Right cardiac atrium (tissue), 5 donors: ENCODE measurements around the gene SWT1. TPM values are rescaled to one million over a fixed set of nuclear protein-coding genes. Genes with fewer than 3 reads are reported as not detected.
"Not testable (repeated sequence)": the region's sequence is repeated elsewhere in the genome, so short reads cannot be mapped to it uniquely, and the experiment has no call there.

Source experiments
- ATAC-seq, 2 donors: fragments of 200-7000 bp; cut with Tn5 transposase; one replicate each; pipeline versions ENCODE4 v1.8.0 to v1.9.1; 2020; ENCODE audit warnings: moderate library complexity in 2 of 2, mild to moderate bottlenecking in 1 of 2
- DNase-seq, 3 donors: peaks; one replicate each; pipeline ENCODE4 v3.0.0-alpha.2; 2020
- H3K27ac ChIP-seq: one replicate; pipeline ENCODE4 v1.5.1; 2013; ENCODE audit warnings: mild to moderate bottlenecking, low read length, control low read depth, moderate library complexity
- H3K27me3 ChIP-seq: one replicate; pipeline ENCODE4 v1.6.1; 2013; ENCODE audit not compliant: control insufficient read depth, insufficient read depth
- H3K4me1 ChIP-seq: one replicate; pipeline ENCODE4 v1.6.1; 2013; ENCODE audit warnings: low read length; ENCODE audit not compliant: control insufficient read depth, insufficient read depth
- H3K4me3 ChIP-seq: one replicate; pipeline ENCODE4 v1.5.1; 2013; ENCODE audit warnings: low read length, control low read depth
- H3K9me3 ChIP-seq: one replicate; pipeline ENCODE4 v1.6.1; 2013; ENCODE audit warnings: low read length; ENCODE audit not compliant: control insufficient read depth
- WGBS: extraction: QIAGEN DNeasy Blood & Tissue Kit; methylation state at CpG from one replicate; pipeline ENCODE4 v1.1.7; 2013; 5-methylcytosine and 5-hydroxymethylcytosine counted together
- intact Hi-C, 4 donors: fragments of 100-400 bp; cut with DNase I; formaldehyde crosslinking; loops; one replicate each; pipeline versions ENCODE4 v1.11.0 to v1.14.0; 2022 to 2023
- polyA plus RNA-seq: library from polyadenylated mRNA; stranded (reverse); fragments of 200-250 nt; gene quantifications from one replicate; pipeline ENCODE4 v1.2.3, GENCODE V29; 2013
- total RNA-seq, 4 donors: library from RNA; stranded (reverse); fragmentation: NEBNext Ultra II Directional; extraction: Animal tissue kit (Norgen Biotek cat#: 25700); gene quantifications; one replicate each; pipeline ENCODE4 v1.2.1, GENCODE V29; 2021
- donor health status: healthy with polysubstance abuse.
- donor health status: DM: no; HTN: yes; CAD: no.
- donor health status: DM: no; HTN: no; CAD: no.
- donor health status: DM: no; HTN: yes; CAD: no; lungs with severe emphysema.
- donor health status: DM: yes; HTN: yes; CAD: no.

SWT1 gene
- total and polyA plus RNA-seq, 5 donors = 1.9 to 7.7 (median 6.4) TPM

DNA sequence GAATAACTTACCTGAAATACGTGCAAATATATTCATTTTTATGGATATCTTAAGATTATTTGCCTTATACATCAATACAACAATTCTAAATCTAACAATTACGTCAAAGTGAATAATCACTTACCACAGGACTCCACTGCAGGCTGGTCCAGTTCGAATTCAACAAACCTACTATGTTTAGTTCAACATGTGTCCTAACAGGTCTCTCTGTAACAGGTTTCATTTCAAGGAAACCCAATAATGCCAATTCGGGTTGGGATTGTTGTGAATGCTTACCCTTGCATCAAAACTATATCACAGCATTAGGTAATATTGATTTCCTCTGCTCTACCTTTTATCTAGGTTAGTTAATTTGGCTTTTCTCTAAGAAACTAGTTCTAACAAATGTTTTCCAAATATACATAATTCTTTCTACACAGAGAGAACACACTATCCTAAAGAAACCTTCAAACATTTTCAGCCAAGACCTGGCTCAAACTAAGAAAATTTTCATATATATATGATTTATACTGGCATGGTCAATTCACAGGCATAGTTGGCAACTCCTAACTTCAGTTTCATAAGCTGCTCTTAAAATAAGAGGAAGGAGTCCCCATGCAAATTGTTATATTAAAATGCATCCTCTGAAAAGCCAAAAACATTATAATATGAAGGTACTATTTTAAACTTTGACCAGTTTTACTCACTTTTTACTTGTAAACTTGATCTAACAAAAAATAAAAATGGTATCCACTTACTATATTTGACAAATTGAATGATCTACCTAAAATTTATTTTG is 155.6 kb downstream of the SWT1 start:
- Histone ChIP-seq H3K4me1 (peaks cover 4% of the 10 kb centered on the region), H3K4me3 (no peak overlapping the region), H3K27me3 (no peaks in the 10 kb centered on the region), H3K9me3 (no peaks in the 10 kb centered on the region), H3K27ac (no peak overlapping the region)
- DNase-seq (no peak), ATAC-seq (no peak)
- intact Hi-C loops = loop anchor here in 1 of 4 donors (10.0 kb wide), 1 partner anchor 362 kb away; no protein-coding TSS in a partner anchor
- WGBS = 66% methylated on average over 4 of the region's 4 CpGs

DNA sequence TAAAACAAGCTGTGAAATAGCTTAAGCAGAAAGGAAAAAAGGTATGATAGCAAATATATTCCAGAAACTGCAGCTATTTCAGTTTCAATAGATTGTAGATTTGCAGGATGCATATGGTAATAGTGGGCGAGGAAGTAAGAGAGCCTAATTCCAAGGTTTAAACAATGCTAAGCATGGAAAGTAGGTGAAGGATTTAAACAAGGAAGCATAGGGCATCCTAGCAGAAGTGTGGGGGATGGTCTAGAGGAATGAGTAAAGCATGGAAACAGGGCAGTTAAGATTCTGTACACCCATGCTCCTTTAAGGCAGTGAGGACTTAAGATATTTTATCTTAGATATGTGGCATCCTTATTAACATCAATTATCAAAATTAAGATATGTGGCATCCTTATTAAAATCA is 157.4 kb downstream of the SWT1 start:
- DNase-seq = no peak
- Histone ChIP-seq H3K27me3 (no peaks in the 10 kb centered on the region), H3K27ac (no peak overlapping the region), H3K4me3 (peak overlapping the region; percentile 31), H3K4me1 (peaks cover 4% of the 10 kb centered on the region), H3K9me3 (no peaks in the 10 kb centered on the region)
- intact Hi-C loops = loop anchor here in 1 of 4 donors (10.0 kb wide), 1 partner anchor 360 kb away; no protein-coding TSS in a partner anchor
- WGBS = 31% methylated on average over 1 of the region's 1 CpG
- no peak for ATAC-seq

DNA sequence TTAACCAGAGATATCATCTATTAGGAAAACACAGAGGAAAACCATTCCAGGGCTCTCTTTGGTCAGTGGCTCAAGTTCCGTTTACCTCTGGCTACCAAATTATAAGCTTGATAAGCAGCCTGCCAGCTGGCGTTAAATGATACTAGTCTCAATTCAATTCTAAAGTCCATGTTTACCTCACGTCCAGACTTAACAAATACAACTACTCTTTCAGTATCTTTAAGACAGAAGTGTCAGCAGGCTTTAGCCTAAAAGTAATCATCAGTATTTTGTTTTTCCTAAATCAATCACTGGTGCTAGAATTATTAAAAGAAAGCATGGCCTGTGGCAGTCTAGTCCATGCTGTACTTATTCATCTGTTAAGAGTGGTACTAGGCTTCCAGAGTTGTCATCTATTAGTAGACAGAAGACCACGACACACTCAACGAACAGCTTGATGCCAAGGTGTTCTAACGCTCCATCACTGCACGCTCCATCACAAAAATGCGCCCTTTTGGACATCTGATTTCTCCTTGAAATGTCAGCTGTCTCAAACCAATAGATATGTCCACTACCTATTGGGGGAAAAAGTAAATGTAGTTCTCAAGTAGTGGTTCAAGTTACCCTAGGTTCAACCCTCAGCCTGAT is 158.6 kb downstream of the SWT1 start:
- WGBS = 4% methylated on average over 8 of the region's 8 CpGs
- Histone ChIP-seq H3K27ac (peak overlapping the region; percentile 36), H3K9me3 (no peaks in the 10 kb centered on the region), H3K27me3 (no peaks in the 10 kb centered on the region), H3K4me1 (peaks cover 2% of the 10 kb centered on the region), H3K4me3 (peak overlapping the region; percentile 64)
- intact Hi-C loops = loop anchor here in 2 of 4 donors (5.0 to 10.0 kb wide), 3 partner anchors 158 to 359 kb away; partner anchors contain the start of genes SWT1 (in 1 of the 2) and TRMT1L (in 1 of the 2)
- no peak for ATAC-seq
- no peak for DNase-seq

DNA sequence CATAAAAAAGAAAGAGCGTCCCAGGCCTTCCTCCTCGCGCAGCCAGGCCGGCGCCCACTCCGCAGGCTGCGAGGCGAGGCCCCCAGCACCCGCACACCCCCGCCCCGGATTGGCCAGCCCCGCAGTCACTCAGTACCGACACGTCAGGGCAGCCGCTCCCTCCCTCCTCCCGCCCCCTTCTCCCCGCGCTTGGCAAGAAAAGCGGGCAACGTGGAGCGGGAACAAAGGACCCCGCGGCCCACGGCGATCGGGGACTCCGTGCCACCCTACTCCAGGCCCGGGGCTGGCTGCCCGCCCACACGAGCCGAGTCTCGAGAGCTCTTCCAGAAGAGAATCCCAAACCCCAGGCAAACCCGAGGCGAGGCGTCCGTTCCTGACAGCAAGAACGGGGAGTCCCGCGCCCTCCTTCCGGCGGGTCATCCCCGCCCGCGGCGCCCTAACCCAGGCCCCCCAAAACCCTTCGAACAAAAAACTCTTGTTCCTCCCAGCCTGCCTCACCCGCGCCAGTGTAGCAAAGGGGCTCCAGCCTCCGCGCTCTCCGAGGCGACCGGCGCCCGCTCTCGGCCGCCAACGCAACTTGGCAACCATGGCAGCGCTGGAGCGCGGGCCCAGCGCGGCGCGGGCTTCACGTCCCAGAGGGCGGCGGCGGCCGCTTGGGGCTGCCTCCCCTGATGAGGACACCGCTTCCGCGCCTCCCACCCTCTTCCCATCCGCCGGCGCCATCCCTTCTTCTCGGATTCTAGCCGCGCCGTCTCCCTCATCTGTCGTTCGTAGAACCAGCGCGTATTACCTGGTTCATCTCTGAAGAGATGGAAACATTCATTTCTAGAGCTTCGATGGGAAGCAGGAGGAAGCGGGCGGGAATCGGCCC is 159.4 kb downstream of the SWT1 start:
- intact Hi-C loops = loop anchor here in 2 of 4 donors (5.0 to 10.0 kb wide), 3 partner anchors 159 to 358 kb away; partner anchors contain the start of genes SWT1 (in 1 of the 2) and TRMT1L (in 1 of the 2)
- peak; percentile 94 for ATAC-seq
- peak; percentile 96 to 99 (median 98) for DNase-seq
- Histone ChIP-seq H3K9me3 (no peaks in the 10 kb centered on the region), H3K27ac (peak overlapping the region; percentile 86), H3K27me3 (no peaks in the 10 kb centered on the region), H3K4me1 (peaks cover 2% of the 10 kb centered on the region), H3K4me3 (peak overlapping the region; percentile 64)
- WGBS = under 1% methylated on average over 88 of the region's 88 CpGs

DNA sequence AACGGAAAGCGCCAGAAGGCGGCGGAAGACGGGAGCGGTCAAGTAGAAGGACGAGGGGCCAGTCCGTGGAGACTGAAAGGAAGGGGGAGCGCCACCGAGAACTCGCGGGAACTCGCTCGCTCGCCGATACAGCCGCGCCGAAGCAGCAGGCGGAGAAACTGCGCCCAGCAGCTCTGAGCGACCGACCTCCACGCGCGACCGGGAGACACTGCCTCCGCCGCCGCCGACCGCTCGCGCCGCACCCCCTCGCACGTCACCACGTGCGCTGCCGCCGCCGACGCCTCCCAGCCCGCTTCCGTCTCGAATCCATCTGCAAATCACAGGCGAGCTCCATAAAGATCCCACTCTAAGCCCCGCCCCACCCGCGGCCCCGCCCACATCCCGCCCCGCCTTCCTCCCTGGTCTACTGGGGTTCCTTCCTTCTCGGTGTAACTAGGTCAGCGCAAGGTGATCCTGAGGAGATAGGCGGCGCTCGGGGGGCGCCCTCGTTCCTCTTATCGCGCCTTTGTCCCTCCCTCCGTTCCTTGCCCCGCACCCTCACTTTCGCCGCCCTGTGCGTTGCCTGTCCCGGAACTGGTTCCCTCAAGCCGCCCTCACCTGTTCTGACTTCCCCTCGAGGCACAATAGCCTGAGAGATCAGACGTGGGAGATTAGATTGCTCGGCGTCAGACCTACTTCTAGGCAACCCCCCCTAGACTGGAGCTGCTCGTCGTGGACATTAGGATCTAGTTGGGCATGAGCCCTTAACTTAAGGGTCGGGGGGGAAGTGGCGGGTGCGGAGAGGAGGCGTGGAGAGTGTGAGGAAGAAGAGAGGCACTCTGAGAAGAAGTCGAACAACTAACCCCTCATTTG is 160.3 kb downstream of the SWT1 start, which contains the start of gene IVNS1ABP:
Gene IVNS1ABP, minus strand, starts transcription at position 210 of the 852 bp plus-strand sequence. CDS start 7,750 bp downstream, outside the sequence.
- Histone ChIP-seq H3K4me1 (no peaks in the 10 kb centered on the region), H3K27me3 (no peaks in the 10 kb centered on the region), H3K27ac (peak within 1 kb of the TSS; percentile 92), H3K4me3 (peak within 1 kb of the TSS; percentile 64), H3K9me3 (no peaks in the 10 kb centered on the region)
- intact Hi-C loops = loop anchor here in 2 of 4 donors (5.0 to 10.0 kb wide), 3 partner anchors 160 to 358 kb away; partner anchors contain the start of genes SWT1 (in 1 of the 2) and TRMT1L (in 1 of the 2)
- ATAC-seq (peak; percentile 94 to 95), DNase-seq (peak; percentile 95 to 98 (median 97))
- under 1% methylated on average over 80 of the region's 80 CpGs for WGBS

DNA sequence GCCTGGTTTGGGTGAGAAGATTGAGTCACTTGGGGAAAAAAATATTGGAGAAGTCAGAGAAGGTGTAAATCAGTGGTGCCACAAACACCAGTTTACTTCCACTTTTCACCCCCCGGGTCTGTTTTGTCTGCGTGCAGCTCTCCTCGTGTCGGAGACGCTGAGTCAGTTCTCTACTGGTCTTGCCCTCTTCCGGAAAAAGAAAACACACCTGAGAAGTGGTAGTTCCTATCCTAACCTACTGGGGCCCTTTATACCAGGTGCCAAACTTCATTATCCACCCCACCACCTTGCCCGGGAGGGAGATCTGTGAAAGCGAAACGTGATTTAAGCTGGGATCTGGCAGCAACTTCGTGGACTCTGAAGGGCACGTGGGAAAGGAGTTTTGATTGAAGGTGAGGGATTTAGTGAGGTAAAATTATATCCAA is 160.9 kb downstream of the SWT1 start:
- Histone ChIP-seq H3K4me3 (peak overlapping the region; percentile 64), H3K27ac (peak overlapping the region; percentile 92), H3K4me1 (no peaks in the 10 kb centered on the region), H3K27me3 (no peaks in the 10 kb centered on the region), H3K9me3 (no peaks in the 10 kb centered on the region)
- intact Hi-C loops = loop anchor here in 2 of 4 donors (5.0 to 10.0 kb wide), 3 partner anchors 161 to 357 kb away; partner anchors contain the start of genes SWT1 (in 1 of the 2) and TRMT1L (in 1 of the 2)
- DNase-seq = peak in 1 of 3 donors; percentile 49
- peak in 1 of 2 donors; percentile 1 for ATAC-seq
- WGBS = 18% methylated on average over 11 of the region's 11 CpGs

DNA sequence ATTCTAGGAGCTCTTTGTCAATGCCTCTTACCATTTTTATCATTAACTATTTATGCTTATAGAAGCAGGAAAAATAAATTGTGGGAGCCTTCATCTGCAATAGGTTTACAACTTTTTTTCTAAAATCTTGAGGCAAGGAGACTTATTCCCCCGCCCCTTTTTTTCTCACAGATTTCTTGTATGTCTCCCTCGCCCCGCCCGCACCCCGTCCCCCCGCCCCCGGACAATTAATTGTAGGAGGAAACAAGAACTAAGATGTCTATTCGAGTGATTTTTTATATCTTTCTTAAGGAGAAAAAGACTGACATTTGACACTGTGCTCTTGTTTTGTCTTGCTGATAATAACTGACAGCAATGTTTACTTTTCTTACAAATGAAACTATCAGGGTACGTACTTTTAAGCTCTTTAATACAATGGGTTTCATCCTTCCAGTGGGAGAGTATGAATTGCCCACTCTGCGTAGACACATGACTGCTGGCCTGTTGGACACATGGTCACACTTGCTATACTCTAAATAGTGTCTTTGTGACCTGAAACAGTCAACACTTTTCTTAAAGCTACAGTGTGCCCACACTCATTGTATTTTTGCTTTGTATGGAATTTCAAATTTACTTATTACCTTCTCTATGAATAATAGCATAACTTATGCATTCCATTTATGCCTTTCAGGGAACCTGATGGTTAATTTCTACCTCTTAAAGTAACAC is 161.6 kb downstream of the SWT1 start:
- Histone ChIP-seq H3K9me3 (no peaks in the 10 kb centered on the region), H3K4me1 (no peaks in the 10 kb centered on the region), H3K27me3 (no peaks in the 10 kb centered on the region), H3K27ac (no peak overlapping the region), H3K4me3 (no peak overlapping the region)
- ATAC-seq (no peak), DNase-seq (no peak)
- 54% methylated on average over 10 of the region's 10 CpGs for WGBS
- intact Hi-C loops = loop anchor here in 2 of 4 donors (5.0 to 10.0 kb wide), 3 partner anchors 161 to 356 kb away; partner anchors contain the start of genes SWT1 (in 1 of the 2) and TRMT1L (in 1 of the 2)

DNA sequence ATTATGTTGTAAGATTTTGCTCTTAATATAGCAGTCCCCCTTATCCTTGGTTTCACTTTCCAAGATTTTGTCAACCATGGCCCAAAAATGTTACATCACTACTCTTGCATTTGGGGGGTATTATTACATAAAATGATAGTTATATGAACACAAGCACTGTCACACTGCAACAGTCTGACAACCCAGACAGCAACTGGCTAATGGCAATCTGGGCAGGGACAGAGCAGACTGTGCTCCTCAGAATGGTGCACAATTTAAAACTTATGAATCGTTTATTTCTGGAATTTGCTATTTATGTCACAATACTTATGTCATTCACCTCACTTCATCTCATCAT is 162.1 kb downstream of the SWT1 start:
- Histone ChIP-seq H3K27ac (no peak overlapping the region), H3K9me3 (no peaks in the 10 kb centered on the region), H3K4me3 (no peak overlapping the region), H3K4me1 (no peaks in the 10 kb centered on the region), H3K27me3 (no peaks in the 10 kb centered on the region)
- WGBS = 36% methylated on average over 1 of the region's 1 CpG
- DNase-seq = no peak
- intact Hi-C loops = loop anchor here in 2 of 4 donors (5.0 to 10.0 kb wide), 3 partner anchors 162 to 356 kb away; partner anchors contain the start of genes SWT1 (in 1 of the 2) and TRMT1L (in 1 of the 2)
- ATAC-seq = no peak

DNA sequence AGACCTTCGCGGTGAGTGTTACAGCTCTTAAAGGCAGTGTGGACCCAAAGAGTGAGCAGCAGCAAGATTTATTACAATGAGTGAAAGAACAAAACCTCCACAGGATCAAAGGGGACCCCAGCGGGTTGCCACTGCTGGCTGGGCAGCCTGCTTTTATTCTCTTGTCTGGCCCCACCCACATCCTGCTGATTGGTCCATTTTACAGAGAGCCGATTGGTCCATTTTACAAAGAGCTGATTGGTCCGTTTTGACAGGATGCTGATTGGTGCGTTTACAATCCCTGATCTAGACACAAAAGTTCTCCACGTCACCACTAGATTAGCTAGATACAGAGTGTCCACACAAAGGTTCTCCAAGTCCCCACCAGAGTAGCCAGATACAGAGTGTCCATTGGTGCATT is 164.1 kb downstream of the SWT1 start:
- H3K4me1 ChIP-seq, intact Hi-C loops, DNase-seq, ATAC-seq, H3K9me3 ChIP-seq, H3K27me3 ChIP-seq, H3K4me3 ChIP-seq, H3K27ac ChIP-seq: not testable (repeated sequence)
- WGBS = 98% methylated on average over 7 of the region's 7 CpGs
